GM18907 (cell line): ENCODE results near the gene SRMS.

Experiments
- ATAC-seq: cut with Tn5 transposase; IDR thresholded peaks from one replicate; pipeline ENCODE4 v1.9.1; 2021; ENCODE audit warnings: mild to moderate bottlenecking, moderate library complexity; ENCODE audit not compliant: unreplicated experiment

SRMS gene

DNA sequence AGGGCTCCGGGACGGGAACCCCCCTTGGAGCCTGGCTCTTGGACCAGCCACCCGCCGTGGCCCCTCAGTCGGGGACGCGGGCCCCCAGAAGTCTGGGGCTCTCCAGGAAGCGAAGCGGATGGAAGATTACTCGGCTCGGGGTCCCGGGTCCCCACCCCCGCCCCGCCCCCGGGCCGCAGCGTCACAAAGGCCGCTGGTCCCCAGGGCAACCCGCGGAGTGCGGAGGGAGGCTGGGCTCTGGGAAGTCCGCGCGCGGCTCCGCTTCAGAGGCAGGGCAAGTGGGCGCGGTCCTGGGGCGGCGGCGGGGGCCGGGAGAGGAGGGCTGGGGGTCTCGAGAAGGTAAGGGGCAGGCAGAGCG lies 6.4 kb upstream of the SRMS start, which contains the start of gene FNDC11:
Gene FNDC11, plus strand, starts transcription at position 227 of the 358 bp plus-strand sequence. CDS start 1,505 bp downstream, outside the sequence.
- peak; percentile 27 for ATAC-seq

DNA sequence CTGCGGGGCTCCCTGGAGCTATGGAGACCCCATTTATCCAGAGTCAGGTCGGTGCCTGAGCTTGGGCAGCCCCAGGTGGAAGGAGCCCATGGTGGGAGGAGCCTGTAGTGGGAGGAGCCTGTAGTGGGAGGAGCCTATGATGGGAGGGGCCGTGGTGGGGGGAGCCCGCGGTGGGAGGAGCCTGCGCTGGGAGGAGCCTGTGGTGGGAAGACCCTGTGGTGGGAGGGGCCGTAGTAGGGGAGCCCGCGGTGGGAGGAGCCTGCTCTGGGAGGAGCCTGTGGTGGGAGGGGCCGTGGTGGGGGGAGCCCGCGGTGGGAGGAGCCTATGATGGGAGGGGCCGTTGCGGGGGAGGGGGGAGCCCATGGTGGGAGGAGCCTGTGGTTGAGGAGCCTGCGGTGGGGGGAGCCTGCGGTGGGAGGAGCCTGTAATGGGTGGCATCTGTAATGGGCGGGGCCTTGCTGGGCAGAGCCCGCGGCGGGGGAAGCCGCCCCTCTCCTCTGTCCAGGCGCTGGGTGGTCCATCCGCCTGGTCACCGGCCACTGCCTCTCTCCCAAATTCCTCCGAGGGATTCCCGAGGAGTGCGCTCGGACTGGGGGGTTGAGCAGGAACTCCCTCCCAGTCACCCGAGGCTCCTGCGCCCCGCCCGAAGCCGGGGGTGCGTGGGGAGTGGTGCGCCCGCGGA lies 5.8 kb upstream of the SRMS start:
- ATAC-seq: peak; percentile 36

DNA sequence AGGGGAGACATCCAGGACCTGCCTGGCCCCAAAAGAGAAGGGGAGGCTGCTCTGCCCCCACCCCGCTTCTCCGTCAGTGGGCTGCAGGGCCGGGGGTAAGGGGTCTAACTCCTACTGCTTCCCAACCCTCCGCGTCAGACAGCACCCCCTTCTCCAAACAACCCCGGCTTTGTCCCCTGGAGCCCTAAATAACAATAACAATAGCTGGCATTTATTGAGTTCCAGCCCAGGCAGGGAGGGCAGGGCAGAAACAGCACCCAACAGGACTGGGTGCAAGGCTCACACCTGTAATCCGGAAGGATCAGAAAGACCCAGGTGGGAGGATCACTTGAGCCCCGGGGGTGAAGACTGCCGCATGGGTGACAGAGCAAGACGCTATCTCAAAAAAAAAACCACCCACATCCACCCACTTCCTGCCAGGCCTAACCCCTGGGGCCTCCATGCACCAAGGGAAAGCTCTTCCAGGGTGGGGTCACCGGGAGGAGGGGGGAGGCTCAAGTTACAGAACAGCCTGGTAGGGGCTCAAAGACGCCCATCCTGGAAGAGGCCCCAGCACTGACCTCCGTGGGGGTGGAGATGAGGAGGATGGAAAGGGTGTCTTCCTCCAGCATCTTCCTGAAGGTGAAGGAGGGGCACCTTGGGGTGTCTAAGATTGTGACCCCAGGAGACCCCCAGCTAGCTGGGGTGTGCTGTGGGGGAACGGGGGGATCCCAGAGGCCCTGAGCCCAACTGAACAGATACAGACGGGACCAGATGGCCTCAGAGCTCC lies 5.1 kb upstream of the SRMS start:
- peak; percentile 60 for ATAC-seq

DNA sequence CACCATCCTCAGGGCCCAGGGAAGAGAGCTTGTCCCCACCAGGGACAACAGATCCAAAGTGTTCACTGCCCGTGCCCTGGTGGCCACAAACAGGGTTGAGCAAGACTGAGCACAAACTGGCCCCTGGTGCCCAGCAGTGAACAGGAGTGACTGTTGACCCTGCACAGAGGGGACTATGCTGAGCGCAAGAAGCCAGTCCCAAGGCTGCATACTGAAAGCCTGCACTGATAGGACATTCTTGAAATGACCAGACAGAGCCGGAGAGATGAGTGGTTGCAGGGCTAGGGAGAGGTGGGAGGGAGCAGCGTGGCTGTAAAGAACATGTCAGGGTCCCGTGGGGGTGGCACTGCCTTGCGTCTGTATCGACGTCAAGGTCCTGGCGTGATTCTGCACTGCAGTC lies 3.5 kb upstream of the SRMS start:
- ATAC-seq: no peak

DNA sequence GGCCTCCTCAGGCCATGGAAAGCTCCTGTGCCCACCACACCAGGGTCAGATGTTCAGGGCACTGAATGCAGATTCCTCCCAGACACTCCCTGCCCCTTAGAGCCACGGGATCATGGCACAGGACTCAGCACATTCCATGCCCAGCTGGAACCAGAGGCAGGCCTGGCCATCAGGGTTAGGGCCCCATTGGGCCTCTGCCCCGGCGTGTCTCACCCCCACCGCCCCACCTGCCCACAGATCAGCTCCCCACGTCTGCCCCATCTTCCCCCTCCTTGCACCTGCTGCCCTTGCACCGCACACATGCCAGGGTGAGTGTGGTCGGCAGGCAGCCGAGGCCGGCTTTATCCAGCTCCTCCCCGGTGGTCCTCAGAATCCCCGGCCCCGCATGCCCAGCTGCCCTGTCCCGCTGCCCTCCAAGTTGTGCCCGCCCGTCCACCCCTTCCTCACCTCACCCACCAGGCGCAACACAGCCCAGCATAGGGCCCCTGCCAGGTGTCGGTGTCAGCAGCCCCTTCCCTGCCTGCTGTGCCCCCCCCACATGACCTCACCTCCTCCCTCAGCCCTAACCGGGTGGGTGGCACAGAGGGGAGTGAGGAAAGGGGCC lies 2.2 kb upstream of the SRMS start:
- ATAC-seq: no peak

DNA sequence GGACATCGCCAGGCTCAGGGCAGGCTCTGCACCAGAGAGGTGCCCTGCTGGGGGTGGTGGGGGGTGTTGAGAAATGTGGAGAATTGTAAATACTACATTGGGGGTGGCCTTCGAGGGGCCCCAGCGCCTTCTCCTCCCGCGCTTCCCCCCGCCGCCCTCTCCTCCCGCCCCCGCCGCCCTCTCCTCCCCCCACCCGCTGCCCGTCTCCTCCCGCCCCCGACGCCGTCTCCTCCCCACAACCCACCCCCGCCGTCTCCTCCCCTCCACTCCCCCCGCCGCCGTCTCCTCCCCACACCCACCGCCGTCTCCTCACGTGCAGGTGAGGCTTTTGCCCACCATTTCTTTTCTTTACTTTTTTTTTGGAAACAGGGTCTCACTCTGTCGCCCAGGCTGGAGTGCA lies 1.5 kb upstream of the SRMS start:
- no peak for ATAC-seq

DNA sequence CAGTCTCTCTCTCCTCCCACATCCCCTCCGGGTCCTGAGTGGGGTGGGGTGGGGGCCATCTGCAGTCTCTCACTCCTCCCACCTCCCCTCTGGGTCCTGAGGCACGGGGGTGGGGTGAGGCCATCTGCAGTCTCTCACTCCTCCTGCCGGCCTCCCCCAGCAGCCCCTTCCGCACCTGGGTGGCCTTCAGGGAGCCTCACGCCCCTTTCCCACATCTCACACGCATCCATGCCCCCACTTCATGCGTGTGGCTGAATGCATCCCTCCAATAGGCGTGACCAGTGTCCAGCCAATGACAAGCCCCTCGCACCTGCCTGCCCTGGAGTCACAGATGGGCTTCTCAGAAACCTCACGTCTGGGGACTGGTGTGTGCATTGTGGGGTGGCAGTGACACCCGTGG lies 993 bp upstream of the SRMS start:
- no peak for ATAC-seq

DNA sequence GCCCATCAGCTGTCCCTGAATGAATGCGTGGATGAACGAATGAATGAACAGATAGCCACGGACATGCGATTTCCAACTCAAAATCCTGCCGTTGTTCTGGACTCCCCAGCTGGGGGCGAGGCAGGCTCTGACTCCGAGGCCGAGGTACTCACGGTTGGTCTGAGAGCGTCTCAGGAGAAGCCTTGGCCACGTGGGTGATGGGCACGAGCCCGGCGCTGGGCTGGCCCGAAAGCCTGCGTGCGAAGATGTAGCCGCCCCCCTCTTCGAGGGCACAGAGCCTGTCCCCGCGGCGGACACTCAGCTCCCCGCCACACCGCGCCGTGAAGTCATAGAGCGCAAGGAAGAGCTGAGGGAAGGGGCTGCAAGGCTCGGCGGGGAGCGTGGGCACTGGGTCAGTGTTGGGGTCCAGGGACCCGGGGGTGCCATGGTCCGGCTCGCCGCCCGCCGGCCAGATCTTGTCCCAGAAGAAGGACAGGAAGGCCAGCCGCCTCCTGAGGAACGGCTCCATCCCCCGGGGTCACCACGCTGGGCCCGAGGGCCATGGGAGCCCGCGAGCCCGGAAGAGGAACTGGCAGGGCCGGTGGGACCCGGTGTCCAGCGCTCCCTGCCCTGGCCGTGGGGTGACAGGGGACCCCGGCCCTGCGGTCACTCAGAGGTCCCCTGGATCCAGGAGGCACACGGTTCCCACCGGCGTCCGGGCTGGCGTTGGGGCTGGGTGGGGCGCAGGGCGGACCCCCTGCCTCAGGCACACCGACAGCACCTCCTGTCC lies 409 bp downstream of the SRMS start:
- ATAC-seq: no peak

DNA sequence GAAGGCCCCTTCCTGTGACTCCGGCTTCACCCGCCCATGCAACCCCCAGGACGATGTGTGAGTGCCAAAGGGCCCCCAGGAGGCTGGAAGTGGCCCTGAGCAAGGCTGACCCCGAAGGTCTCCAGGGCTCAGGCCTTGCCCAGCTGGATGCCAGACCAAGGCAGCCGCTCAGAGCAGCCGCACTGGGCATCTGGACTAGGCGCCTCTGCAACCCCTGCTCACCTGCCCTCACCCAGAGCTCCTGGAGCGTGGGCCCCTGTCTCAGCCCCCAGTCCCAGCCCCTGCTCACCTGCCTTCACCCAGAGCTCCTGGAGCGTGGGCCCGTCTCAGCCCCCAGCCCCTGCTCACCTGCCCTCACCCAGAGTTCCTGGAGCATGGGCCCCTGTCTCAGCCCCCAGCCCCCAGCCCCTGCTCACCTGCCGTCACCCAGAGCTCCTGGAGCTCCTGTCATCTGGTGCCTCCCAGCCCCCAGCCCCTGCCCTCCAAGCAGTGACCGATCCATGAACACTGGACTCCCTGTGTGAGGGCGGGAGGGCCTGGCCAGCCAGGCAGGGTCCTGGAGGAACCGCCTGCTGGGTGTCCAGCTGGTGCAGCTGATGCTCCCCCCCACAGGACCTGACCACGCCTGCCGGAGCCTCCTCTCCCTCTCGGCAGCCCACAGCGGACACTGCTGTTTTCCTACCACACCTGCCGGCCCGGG lies 1.1 kb downstream of the SRMS start:
- ATAC-seq: no peak

DNA sequence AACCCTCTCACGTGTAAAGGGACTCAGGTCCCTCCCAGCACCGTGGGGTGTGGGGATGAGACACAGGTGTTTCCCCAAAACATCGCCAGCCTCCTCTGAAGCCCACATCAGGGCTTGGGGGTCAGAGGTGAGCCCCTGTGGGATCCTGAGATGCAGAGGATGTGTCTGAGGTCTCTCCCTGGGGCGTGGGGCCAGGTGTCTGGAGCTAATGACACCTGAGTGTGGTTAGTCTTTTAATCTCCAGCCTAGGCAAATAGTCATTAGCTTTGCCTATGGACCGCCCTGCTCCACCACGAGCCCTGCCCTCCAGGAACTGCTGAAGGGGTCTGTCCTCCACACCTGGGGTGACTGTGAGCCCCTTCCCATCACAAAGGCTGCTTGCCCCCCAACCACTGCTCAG lies 1.7 kb downstream of the SRMS start:
- ATAC-seq: no peak

DNA sequence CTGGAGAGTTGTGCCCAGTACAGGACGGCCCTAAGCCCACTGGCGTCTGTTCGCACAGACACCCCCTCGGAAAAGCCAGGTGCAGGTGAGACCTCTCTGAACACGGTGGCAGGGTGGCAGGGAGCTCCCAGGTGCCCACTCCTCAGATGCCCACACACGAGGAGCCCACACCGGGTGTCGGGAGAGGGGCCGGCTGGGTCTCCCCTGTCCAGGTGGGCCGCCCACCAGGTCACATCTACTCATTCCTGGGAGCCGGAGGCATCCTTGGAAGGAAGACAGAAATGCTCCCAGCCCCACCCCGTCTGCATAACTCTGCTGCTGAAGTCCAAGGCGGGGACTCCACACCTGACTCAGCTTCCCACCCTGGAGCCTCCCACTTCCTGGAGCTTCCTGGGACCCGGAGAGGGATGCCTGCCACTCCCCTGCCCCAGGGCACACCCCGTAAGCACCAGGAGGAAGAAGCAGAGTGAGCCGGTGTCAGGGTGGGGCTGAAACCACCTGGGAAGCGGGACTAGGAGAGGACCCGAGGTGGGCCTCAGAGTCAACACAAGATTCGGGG lies 2.5 kb downstream of the SRMS start:
- no peak for ATAC-seq

DNA sequence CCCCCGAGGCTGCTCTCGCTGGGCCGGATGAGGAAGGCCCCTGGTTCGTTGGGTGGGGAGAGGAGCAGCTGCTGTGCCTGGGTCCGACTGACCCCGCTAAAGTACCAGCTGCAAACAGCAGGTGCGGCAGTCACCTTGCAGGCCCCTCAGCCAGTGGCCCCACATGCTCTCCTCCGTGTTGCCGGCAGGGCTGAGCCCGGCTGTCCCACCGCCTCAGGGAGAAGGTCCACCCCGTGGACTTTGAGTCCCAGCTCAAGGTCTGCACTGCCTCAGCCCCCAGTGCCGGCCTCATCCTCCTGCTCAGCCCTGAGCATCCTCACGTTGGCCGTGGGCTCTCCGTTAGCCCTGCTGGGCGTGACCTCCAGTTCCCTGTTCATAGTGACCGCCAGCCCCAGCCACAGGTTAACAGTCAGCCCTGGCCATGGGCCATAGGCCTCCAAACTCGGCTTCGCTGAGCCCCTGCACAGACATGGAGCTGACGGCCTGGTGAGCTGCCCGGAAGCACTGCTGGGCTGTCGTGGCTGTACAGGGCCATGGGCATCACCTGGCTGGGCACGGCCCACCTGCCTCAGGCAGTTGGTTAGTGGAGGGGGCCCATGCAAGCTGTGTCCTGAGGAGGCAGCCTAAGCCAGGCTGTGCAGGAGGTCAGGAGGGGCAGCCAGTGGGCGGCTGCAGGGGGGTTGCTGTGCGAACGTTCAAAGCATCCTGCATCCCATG lies 3.1 kb downstream of the SRMS start:
- ATAC-seq: no peak

DNA sequence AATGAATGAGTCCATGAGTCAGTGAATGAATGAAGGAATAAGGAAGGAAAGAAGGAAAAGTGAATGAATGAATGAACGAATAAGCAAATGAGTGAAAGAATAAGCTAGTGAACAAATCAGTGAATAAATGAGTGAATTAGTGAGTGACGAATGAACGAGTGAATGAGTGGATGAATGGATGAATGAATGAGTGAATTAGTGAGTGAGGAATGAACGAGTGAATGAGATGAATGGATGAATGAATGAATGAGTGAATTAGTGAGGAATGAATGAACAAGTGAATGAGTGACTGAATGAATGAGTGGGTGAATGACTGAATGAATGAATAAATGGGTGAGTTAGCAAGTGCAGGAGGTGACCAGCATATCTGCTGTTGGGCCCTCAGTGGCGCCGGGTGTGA lies 3.8 kb downstream of the SRMS start:
- ATAC-seq: no peak

DNA sequence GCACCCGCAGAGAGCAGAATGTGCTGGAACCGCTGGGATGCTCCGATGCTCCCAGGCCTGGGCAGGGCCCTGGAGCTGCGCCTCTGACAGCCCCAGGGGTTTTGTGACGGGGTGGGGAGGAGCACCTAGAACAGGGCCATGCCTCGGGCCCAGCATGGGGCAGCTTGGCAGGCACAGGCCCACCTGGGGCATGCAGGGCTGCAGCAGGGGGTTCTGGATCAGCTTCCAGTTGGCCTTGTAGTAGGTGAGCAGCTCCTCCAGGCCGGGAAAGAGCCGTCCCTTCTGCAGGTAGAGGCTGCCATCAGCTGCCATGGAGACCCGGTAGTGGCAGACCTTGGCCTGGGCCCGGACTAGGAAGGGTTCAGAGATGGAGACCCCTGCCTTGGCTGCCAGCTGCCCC lies 4.4 kb downstream of the SRMS start:
- no peak for ATAC-seq

DNA sequence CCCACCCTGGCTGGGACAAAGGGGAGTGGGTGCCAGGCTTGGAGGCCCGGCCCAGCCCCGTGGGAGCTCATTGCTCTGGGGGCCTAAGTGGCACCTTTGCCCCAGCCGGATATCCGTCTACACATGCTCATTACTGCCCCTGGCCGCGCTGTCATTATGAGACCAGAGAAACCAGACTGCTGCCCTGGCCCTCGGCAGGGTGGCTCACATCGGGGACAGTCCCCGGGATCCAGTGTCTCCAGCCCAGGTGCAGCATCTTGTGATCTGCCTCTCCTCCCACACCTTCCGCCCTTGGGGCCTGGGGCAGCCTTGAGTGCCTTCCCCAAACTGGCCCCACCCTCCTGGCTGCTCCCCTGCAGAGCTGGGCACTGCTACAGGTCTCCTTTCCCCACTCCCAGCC lies 4.9 kb downstream of the SRMS start:
- ATAC-seq: no peak

DNA sequence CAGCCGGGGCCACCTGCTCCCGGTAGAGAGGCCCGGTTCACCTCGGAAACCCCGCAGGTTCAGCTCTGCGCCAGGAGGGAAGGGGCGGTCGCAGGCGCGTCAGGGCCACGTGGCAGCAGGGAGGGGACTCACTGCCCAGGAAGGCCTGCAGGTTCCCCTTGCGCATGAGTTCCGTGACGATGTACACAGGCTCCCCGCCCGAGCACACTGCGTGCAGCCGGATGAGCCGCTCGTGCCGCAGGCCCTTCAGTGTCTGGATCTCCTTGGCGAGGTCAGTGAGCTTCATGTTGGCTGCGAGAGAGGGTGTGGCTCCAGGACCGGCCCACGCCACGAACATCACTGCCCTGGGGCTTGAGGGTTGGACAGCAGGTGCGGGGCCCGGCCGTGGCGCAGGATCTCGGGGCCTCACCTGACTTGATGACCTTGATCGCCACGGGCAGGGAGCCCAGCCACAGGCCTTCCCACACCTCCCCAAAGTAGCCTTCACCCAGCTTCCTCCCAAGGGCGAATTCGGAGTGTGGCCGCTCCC lies 5.5 kb downstream of the SRMS start:
- ATAC-seq: no peak

DNA sequence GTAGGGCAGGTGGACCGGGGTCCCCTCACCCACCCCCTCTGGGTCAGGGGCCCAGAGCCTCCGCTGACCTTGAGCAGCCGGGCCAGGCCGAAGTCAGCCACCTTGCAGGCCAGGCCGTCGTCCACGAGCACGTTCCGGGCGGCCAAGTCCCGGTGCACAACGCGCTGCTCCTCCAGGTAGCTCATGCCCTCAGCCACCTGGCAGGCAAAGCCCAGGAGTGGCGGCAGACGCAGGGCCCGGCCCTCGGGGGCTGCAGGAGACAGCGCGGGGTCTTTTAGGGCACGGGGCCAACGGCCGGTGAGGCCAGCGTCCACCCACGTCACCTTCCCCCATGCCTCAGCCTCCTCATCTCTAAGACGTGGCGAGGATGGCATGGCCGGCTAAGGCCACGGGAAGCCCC lies 6.2 kb downstream of the SRMS start:
- no peak for ATAC-seq

DNA sequence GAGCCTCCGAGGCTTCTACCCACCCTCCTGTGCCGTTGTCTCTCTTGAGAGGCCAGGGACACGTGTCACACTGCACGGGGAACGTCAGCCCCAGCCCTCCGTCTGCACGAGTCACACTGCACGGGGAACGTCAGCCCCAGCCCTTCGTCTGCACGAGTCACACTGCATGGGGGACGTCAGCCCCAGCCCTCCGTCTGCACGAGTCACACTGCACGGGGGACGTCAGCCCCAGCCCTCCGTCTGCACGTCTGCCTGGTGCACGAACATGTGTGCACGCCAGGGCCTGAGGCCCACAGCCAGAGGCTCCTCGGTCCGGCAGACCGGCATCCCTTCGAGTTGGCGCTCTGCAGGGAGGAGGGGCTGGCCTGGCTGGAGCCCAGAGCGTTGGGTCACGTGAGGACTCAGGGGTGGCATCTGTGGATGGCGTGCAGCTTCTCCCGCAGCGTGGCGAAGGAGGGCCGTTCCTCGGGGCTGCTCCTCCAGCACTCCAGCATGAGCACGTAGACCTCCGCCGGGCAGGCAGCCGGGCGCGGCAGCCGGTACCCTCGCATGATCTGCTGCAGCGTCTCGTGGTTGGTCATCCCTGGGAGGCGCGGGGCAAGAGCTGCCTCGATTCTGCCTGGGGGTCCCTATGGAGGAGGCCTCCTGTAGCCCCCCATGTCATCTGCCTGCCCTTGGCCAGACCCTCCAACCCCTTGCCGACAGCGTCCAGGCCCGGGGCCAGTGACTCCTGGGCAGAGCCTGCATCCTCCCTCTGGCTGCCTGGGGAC lies 6.9 kb downstream of the SRMS start:
- ATAC-seq: no peak
